ENCODE measurements around the gene HRH3. TPM values are rescaled to one million over a fixed set of nuclear protein-coding genes. Genes with fewer than 3 reads are reported as not detected.

Gene HRH3
- polyA plus RNA-seq, 6 donors from 2014 or later = not detected

- Mint-ChIP-seq H3K27ac (no peak overlapping the region), H3K36me3 (no peaks in the 10 kb centered on the region), H3K4me3 (no peak overlapping the region), H3K9me3 (no peaks in the 10 kb centered on the region), H3K27me3 (peaks cover 0 to 72% (median 33%) of the 10 kb centered on the region in 3 donors), H3K4me1 (peaks cover 4 to 6% (median 4%) of the 10 kb centered on the region in 3 donors)
- DNase-seq = no peak
- ATAC-seq (ENCODE audit: low read depth in 2 of 2) = no peak
These were observed 4.8 kb downstream of the HRH3 start for GRCh38 chr20:62215020-62215990.

- Mint-ChIP-seq H3K9me3 (no peaks in the 10 kb centered on the region), H3K27ac (no peak overlapping the region), H3K36me3 (no peaks in the 10 kb centered on the region), H3K4me1 (peaks cover under 1 to 2% (median 2%) of the 10 kb centered on the region in 3 donors), H3K4me3 (no peak overlapping the region), H3K27me3 (peaks cover 0 to 70% (median 28%) of the 10 kb centered on the region in 3 donors)
- DNase-seq (no peak), ATAC-seq (ENCODE audit: low read depth in 2 of 2) (no peak)
These were observed 6.0 kb downstream of the HRH3 start for GRCh38 chr20:62214067-62214466.

GRCh38 chr20:62212299-62212698 is 7.8 kb downstream of the HRH3 start:
- Mint-ChIP-seq H3K4me1 (no peaks in the 10 kb centered on the region), H3K36me3 (no peaks in the 10 kb centered on the region), H3K4me3 (no peak overlapping the region), H3K27me3 (peaks cover 0 to 55% (median 22%) of the 10 kb centered on the region in 3 donors), H3K27ac (no peak overlapping the region), H3K9me3 (no peaks in the 10 kb centered on the region)
- no peak for DNase-seq
- ATAC-seq (ENCODE audit: low read depth in 2 of 2) = no peak

GRCh38 chr20:62211769-62212288 is 8.2 kb downstream of the HRH3 start:
- Mint-ChIP-seq H3K36me3 (no peaks in the 10 kb centered on the region), H3K27me3 (peaks cover 0 to 50% (median 17%) of the 10 kb centered on the region in 3 donors), H3K4me1 (no peaks in the 10 kb centered on the region), H3K9me3 (no peaks in the 10 kb centered on the region), H3K27ac (no peak overlapping the region), H3K4me3 (no peak overlapping the region)
- ATAC-seq (ENCODE audit: low read depth in 2 of 2) (no peak), DNase-seq (no peak)

- no peaks in the 10 kb centered on the region for H3K36me3 Mint-ChIP-seq
- ATAC-seq (ENCODE audit: low read depth in 2 of 2) (no peak), DNase-seq (no peak)
- H3K4me3 Mint-ChIP-seq = no peak overlapping the region
- peaks cover 0 to 47% (median 16%) of the 10 kb centered on the region in 3 donors for H3K27me3 Mint-ChIP-seq
- H3K4me1 Mint-ChIP-seq = no peaks in the 10 kb centered on the region
- no peaks in the 10 kb centered on the region for H3K9me3 Mint-ChIP-seq
- no peak overlapping the region for H3K27ac Mint-ChIP-seq
These were observed 8.9 kb downstream of the HRH3 start for GRCh38 chr20:62211216-62211615.

- peaks cover 0 to 41% (median 12%) of the 10 kb centered on the region in 3 donors for H3K27me3 Mint-ChIP-seq
- no peaks in the 10 kb centered on the region for H3K36me3 Mint-ChIP-seq
- H3K4me1 Mint-ChIP-seq = no peaks in the 10 kb centered on the region
- no peak for ATAC-seq (ENCODE audit: low read depth in 2 of 2)
- no peak overlapping the region for H3K4me3 Mint-ChIP-seq
- no peak for DNase-seq
- no peaks in the 10 kb centered on the region for H3K9me3 Mint-ChIP-seq
- no peak overlapping the region for H3K27ac Mint-ChIP-seq
These were observed 9.6 kb downstream of the HRH3 start for GRCh38 chr20:62210496-62210855.

GRCh38 chr20:62209850-62210495 is 10.1 kb downstream of the HRH3 start:
- no peaks in the 10 kb centered on the region for H3K9me3 Mint-ChIP-seq
- no peaks in the 10 kb centered on the region for H3K4me1 Mint-ChIP-seq
- peaks cover 0 to 36% (median 6%) of the 10 kb centered on the region in 3 donors for H3K27me3 Mint-ChIP-seq
- no peak overlapping the region for H3K27ac Mint-ChIP-seq
- H3K36me3 Mint-ChIP-seq = no peaks in the 10 kb centered on the region
- no peak for ATAC-seq (ENCODE audit: low read depth in 2 of 2)
- no peak for DNase-seq
- H3K4me3 Mint-ChIP-seq = no peak overlapping the region

- Mint-ChIP-seq H3K27me3 (peaks cover 0 to 29% (median 0%) of the 10 kb centered on the region in 3 donors), H3K36me3 (no peaks in the 10 kb centered on the region), H3K4me3 (peak overlapping the region in 1 of 8 donors; percentile 57), H3K27ac (no peak overlapping the region), H3K9me3 (no peaks in the 10 kb centered on the region), H3K4me1 (no peaks in the 10 kb centered on the region)
- ATAC-seq (ENCODE audit: low read depth in 2 of 2) = no peak
- DNase-seq = no peak
These were observed 11.0 kb downstream of the HRH3 start for GRCh38 chr20:62208795-62209755.

GRCh38 chr20:62208061-62208794 is 11.8 kb downstream of the HRH3 start:
- ATAC-seq (ENCODE audit: low read depth in 2 of 2) (no peak), DNase-seq (no peak)
- Mint-ChIP-seq H3K4me3 (no peak overlapping the region), H3K36me3 (no peaks in the 10 kb centered on the region), H3K27ac (no peak overlapping the region), H3K27me3 (peaks cover 0 to 24% (median 0%) of the 10 kb centered on the region in 3 donors), H3K9me3 (no peaks in the 10 kb centered on the region), H3K4me1 (peaks cover 5 to 6% (median 5%) of the 10 kb centered on the region in 3 donors)

GRCh38 chr20:62206388-62206775 is 13.7 kb downstream of the HRH3 start:
- no peak overlapping the region for H3K27ac Mint-ChIP-seq
- H3K36me3 Mint-ChIP-seq = no peaks in the 10 kb centered on the region
- ATAC-seq (ENCODE audit: low read depth in 2 of 2) (no peak), DNase-seq (no peak)
- no peaks in the 10 kb centered on the region for H3K9me3 Mint-ChIP-seq
- peaks cover 0 to 14% (median 0%) of the 10 kb centered on the region in 3 donors for H3K27me3 Mint-ChIP-seq
- peaks cover 15 to 21% (median 20%) of the 10 kb centered on the region in 3 donors for H3K4me1 Mint-ChIP-seq
- H3K4me3 Mint-ChIP-seq = no peak overlapping the region

GRCh38 chr20:62205618-62206387 is 14.3 kb downstream of the HRH3 start:
- ATAC-seq (ENCODE audit: low read depth in 2 of 2) = no peak
- H3K4me3 Mint-ChIP-seq = no peak overlapping the region

More at GRCh38 chr20:62205618-62206387, 14.3 kb downstream of the HRH3 start:
- no peaks in the 10 kb centered on the region for H3K9me3 Mint-ChIP-seq
- H3K27ac Mint-ChIP-seq = peak overlapping the region in 1 of 6 donors; percentile 27
- DNase-seq = no peak
- peaks cover 18 to 26% (median 26%) of the 10 kb centered on the region in 3 donors for H3K4me1 Mint-ChIP-seq
- H3K27me3 Mint-ChIP-seq = peaks cover 0 to 9% (median 0%) of the 10 kb centered on the region in 3 donors
- H3K36me3 Mint-ChIP-seq = no peaks in the 10 kb centered on the region

Measured in naive B cell (primary cell).